Fibroblast of skin of back (primary cell): ENCODE results near the gene ZMYND19.
"Not testable (repeated sequence)": the region's sequence is repeated elsewhere in the genome, so short reads cannot be mapped to it uniquely, and the experiment has no call there.

Experiments used
- DNase-seq: peaks from one replicate; pipeline ENCODE4 v3.0.0-alpha.2; 2013

The ZMYND19 gene

GRCh38 chr9:137588891-137589290 is 1.4 kb downstream of the ZMYND19 start:
- no peak for DNase-seq

GRCh38 chr9:137588311-137588710 is 2.0 kb downstream of the ZMYND19 start:
- no peak for DNase-seq

- no peak for DNase-seq
Measured at GRCh38 chr9:137586854-137587253, 3.5 kb downstream of the ZMYND19 start.

GRCh38 chr9:137583957-137584356 is 6.4 kb downstream of the ZMYND19 start:
- DNase-seq = no peak

- no peak for DNase-seq
Measured at GRCh38 chr9:137583347-137583746, 7.0 kb downstream of the ZMYND19 start.

DNA sequence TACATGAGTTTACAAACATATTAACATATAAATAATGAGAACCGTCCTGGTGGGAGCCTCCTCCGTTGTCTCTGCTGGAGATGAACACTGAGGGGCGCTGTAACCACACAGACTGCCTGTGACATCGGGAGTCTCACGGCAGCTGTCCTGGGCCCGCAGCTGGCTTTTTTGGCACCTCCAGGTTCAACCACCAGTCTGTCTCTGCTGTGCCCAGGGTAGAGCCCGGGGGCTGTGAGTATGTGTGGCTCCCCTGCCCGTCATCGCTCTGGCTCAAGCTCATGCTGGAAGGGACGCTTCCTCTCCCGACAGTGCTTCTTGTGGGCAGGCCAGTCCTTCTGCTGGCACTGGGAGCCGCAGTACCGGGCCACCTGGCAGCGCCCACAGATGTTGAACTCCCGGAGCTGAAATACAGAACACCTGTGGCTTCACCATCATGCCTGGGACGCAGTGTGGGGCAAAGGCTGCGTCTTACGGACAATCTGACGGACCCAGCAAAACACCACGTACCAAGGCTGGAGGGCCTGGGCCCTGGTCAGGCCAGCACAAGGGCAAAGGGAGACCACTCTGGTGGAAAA is 7.9 kb downstream of the ZMYND19 start:
- DNase-seq = no peak

- DNase-seq = no peak
Measured at GRCh38 chr9:137581361-137582285, 8.7 kb downstream of the ZMYND19 start.

- no peak for DNase-seq
Measured at GRCh38 chr9:137580954-137581322, 9.4 kb downstream of the ZMYND19 start.

DNA sequence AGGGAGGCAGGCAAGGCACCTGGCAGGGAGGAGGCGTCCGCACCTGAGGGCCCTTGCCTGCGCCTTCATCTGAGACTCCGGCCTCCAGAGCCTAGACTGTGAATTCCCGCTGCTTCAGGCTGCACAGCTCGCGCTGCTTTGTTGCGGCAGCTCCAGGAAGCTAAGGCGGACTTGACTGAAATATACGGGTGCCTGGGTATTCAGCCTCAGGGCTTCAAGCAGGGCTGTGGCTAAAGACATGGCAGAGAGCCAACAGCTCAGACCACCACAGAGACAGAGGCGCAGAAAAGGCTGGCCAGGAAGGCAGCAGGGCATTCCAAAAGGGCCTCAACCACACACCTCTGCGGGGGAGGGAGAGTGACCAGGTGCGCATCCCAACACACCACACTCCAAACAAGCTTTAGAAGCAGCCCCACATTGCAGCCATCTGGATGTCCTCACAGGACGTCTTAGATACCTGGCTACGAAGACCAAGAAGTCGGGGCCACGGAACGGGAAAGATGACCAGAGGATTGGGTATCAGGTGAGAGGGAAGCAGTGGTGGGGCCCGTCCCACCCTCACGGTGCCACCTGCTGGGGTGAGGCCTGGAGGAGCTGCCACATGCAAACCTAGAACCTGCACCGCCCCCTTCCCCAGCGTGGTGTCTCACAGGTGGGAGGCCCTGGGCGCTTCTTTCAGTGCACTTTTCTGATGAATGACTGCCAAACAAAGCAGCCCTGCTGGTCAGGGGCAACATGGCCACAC is 9.9 kb downstream of the ZMYND19 start:
- no peak for DNase-seq

DNA sequence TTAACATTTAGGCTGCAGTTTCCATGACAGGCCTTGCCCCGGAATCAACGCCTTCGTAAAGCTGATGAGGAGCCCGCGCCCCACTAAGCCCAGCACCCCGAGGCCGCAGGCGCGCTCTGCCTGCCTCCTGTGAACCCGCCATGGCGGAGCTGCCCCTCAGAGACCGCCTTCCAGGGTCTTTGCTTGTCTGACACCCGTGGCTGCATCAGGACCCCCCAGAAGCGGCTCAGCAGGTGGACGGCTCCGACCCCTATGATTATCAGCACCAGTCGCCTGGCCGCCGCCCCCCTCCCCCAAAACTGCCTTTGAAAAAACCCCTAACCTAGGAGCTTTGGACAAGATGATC is 11.1 kb downstream of the ZMYND19 start:
- DNase-seq = no peak

GRCh38 chr9:137578518-137579258 is 11.6 kb downstream of the ZMYND19 start, which contains the start of gene DPH7:
TSS of gene DPH7 (minus strand) at chr9:137578925. CDS start at chr9:137578777, 148 bp downstream.
- DNase-seq = peak; percentile 91

- no peak for DNase-seq
Measured at GRCh38 chr9:137575716-137576411, 14.4 kb downstream of the ZMYND19 start.

GRCh38 chr9:137575364-137575715 is 15.0 kb downstream of the ZMYND19 start:
- no peak for DNase-seq

- no peak for DNase-seq
Measured at GRCh38 chr9:137574192-137574591, 16.1 kb downstream of the ZMYND19 start.

DNA sequence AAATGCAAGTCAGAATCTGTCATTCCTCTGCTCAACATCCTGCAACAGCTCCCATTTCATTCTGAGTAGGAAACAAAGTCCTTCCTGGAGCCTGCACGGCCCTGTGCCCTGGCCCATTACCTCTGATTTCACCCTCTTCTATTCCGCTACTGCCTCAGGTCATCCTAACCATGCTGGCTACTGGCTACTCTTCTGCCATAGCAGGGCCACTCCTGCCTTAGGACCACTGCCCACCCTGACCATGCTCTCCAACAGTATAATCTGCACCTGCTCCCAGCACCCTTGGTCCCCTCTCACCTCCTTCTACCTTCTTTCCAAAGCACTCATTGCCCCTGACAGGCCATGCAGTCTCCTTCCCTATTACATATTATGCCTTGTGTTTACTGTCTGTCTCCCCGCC is 19.7 kb downstream of the ZMYND19 start:
- DNase-seq = no peak

DNA sequence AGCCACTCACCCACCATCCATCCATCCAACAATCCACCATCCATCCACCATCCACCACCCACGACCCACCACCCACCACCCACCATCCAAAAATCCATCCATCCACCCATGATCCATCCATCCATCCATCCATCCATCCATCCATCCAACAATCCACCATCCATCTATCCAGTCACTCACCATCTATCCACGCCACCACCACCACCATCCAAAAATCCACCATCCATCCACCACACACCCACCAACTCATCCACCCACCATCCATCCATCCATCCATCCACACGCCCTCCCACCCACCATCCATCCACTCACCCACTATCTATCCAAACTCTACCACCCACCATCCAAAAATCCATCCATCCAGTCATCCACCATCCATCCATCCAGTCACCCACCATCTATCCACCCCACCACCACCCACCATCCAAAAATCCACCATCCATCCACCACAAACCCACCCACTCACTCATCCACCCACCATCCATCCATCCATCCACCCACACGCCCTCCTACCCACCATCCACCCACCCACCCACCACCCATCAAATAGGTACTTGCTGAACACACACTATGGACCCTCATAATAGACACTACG is 20.6 kb downstream of the ZMYND19 start:
- no peak for DNase-seq

- not testable (repeated sequence) for DNase-seq
Measured at GRCh38 chr9:137568445-137568844, 21.9 kb downstream of the ZMYND19 start.

- no peak for DNase-seq
Measured at GRCh38 chr9:137564817-137565411, 25.4 kb downstream of the ZMYND19 start.

DNA sequence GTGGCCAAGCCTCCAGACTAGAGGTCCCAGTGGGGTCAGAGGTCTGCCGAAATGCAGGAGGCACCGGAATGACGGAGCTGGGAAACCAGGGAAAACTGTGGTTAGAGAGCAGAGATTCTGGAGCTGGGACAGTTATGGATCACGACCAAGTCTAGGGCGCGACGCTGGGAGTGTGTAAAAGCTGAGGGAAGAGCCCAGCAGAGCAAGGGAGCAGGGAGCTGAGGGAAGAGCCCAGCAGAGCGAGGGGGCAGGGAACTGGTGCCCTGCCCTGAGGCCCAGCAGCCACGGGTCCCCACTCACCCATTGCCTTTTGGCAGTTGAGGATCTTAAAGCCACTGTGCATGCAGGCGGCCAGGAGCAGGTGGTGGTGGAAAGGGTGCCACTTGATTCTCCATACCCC is 26.2 kb downstream of the ZMYND19 start:
- no peak for DNase-seq

DNA sequence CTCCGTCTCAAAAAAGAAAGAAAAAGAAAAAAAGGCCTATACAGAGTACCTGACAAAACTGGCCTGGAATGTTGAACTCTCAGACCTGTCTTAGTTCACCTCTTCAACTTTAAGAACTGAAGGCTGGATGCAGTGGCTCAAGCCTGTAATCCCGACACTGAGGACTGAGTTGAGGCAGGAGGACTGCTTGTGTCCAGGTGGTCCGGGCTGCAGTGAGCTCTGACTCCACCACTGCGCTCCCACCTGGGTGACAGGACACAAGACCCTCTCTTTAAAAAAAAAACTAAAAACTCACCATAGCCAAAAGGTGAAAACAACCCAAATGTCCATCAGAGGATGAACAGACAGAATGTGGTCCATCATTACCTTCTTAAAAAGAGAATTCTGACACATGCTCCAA is 32.2 kb downstream of the ZMYND19 start:
- DNase-seq = no peak

- DNase-seq = no peak
Measured at GRCh38 chr9:137556069-137556838, 34.1 kb downstream of the ZMYND19 start.
